H1 (cell line): ENCODE data around the gene TMEM138. TPM values are rescaled to one million over a fixed set of nuclear protein-coding genes. Genes with fewer than 3 reads are reported as not detected.

ENCODE experiments used
- CTCF ChIA-PET: fragments of 300-600 bp; sonication (Branson Sonifier 250); formaldehyde crosslinking; loops from one replicate; lab custom pipeline; 2021; ENCODE audit not compliant: partially characterized antibody; lab: Charles Lee
- POLR2A ChIA-PET: fragments of 300-600 bp; sonication (Branson Sonifier 250); formaldehyde crosslinking; loops from one replicate; lab custom pipeline; 2021; ENCODE audit warnings: inconsistent platforms; ENCODE audit not compliant: partially characterized antibody; lab: Charles Lee
- DNase-seq, 2 experiments: peaks; one replicate each; pipeline versions ENCODE4 v3.0.0 to v3.0.0-alpha.2; 2010 to 2022; ENCODE audit warnings: low spot score in 2 of 2, low read depth in 1 of 2, mixed read lengths in 1 of 2
- FAIRE-seq: peaks from 2 replicates; lab custom pipeline; 2011; peaks lifted over from hg19 to GRCh38; lab: Jason Lieb, UNC
- H2AFZ ChIP-seq: 2 replicates; pipeline ENCODE4 v1.8.1; 2012; ENCODE audit warnings: low read length, inconsistent platforms
- H2AK5ac ChIP-seq: 2 replicates; pipeline ENCODE4 v1.6.1; 2013; ENCODE audit warnings: low read depth, low read length
- H2BK120ac ChIP-seq: replicated peaks from 2 replicates; pipeline ENCODE3; 2013; ENCODE audit warnings: low read depth, low read length, inconsistent platforms
- H2BK12ac ChIP-seq: 2 replicates; pipeline ENCODE4 v1.6.1; 2013; ENCODE audit warnings: low read depth, low read length
- H2BK15ac ChIP-seq: 2 replicates; pipeline ENCODE4 v1.6.1; 2013; ENCODE audit warnings: low read length
- H2BK20ac ChIP-seq: 2 replicates; pipeline ENCODE4 v1.6.1; 2013; ENCODE audit warnings: low read length
- H2BK5ac ChIP-seq: 2 replicates; pipeline ENCODE4 v1.6.1; 2013; ENCODE audit warnings: low read depth, low read length
- H3K14ac ChIP-seq: 2 replicates; pipeline ENCODE4 v1.6.1; 2013; ENCODE audit warnings: inconsistent platforms; ENCODE audit not compliant: insufficient read length
- H3K18ac ChIP-seq: 2 replicates; pipeline ENCODE4 v1.6.1; 2013; ENCODE audit warnings: low read length; ENCODE audit errors: extremely low read depth
- H3K23ac ChIP-seq: 2 replicates; pipeline ENCODE4 v1.6.1; 2013; ENCODE audit warnings: inconsistent platforms; ENCODE audit not compliant: insufficient read length
- H3K23me2 ChIP-seq: 2 replicates; pipeline ENCODE4 v1.6.1; 2013; ENCODE audit warnings: low read depth, low read length
- H3K27ac ChIP-seq: 2 replicates; pipeline ENCODE4 v1.6.1; 2011; ENCODE audit warnings: low read depth, low read length, inconsistent platforms
- H3K27me3 ChIP-seq, 4 experiments: replicated peaks in 1 of 4; 1 replicate in 1 of 4; 2 replicates in 3 of 4; pipeline versions ENCODE4 v1.6.1 to v1.8.1; 2011 to 2013; ENCODE audit warnings: low read length in 3 of 4, mild to moderate bottlenecking in 3 of 4, inconsistent platforms in 2 of 4, mixed read lengths in 2 of 4, moderate library complexity in 1 of 4; ENCODE audit not compliant: control insufficient read depth in 3 of 4, insufficient read depth in 3 of 4; ENCODE audit errors: extremely low read depth in 1 of 4
- H3K36me3 ChIP-seq, 4 experiments: 2 replicates each; pipeline versions ENCODE4 v1.6.1 to v1.8.1; 2011 to 2013; ENCODE audit warnings: mild to moderate bottlenecking in 4 of 4, low read length in 3 of 4, moderate library complexity in 2 of 4, control low read depth in 1 of 4, inconsistent platforms in 1 of 4; ENCODE audit not compliant: insufficient read depth in 4 of 4, control insufficient read depth in 2 of 4
- H3K4ac ChIP-seq: replicated peaks from 2 replicates; pipeline ENCODE3; 2013; ENCODE audit warnings: low read length, low read depth, mixed read lengths, inconsistent platforms; ENCODE audit not compliant: insufficient read length
- H3K4me1 ChIP-seq, 4 experiments: replicated peaks in 1 of 4; 1 replicate in 1 of 4; 2 replicates in 3 of 4; pipeline versions ENCODE4 v1.6.1 to v1.8.1; 2011 to 2013; ENCODE audit warnings: low read length in 3 of 4, inconsistent platforms in 2 of 4, mixed read lengths in 1 of 4; ENCODE audit not compliant: insufficient read depth in 4 of 4, control insufficient read depth in 3 of 4
- H3K4me2 ChIP-seq, 2 experiments: 2 replicates each; pipeline versions ENCODE4 v1.6.1 to v1.8.1; 2011 to 2013; ENCODE audit warnings: low read depth in 2 of 2, low read length in 2 of 2, control low read depth in 1 of 2, inconsistent platforms in 1 of 2, mild to moderate bottlenecking in 1 of 2; ENCODE audit not compliant: insufficient read depth in 1 of 2
- H3K4me3 ChIP-seq, 4 experiments: fragments of 200-600, 300-600 bp in 1 of 4; sonication (generic), shearing (Covaris generic), sonication (Bioruptor Twin) in 1 of 4; 2 replicates each; pipeline versions ENCODE4 v1.5.1 to v1.8.1; 2011 to 2016; ENCODE audit warnings: low read length in 4 of 4, low read depth in 3 of 4, control low read depth in 2 of 4, inconsistent platforms in 2 of 4, mild to moderate bottlenecking in 2 of 4, mixed read lengths in 1 of 4, moderate library complexity in 1 of 4; ENCODE audit not compliant: insufficient read depth in 2 of 4; ENCODE audit errors: extremely low read depth in 1 of 4
- H3K56ac ChIP-seq: replicated peaks from 2 replicates; pipeline ENCODE3; 2013; ENCODE audit warnings: low read depth, mild to moderate bottlenecking, mixed read lengths, low read length, inconsistent platforms; ENCODE audit not compliant: insufficient read length
- H3K79me1 ChIP-seq: 2 replicates; pipeline ENCODE4 v1.6.1; 2013; ENCODE audit warnings: low read depth, low read length, control low read depth
- H3K79me2 ChIP-seq, 2 experiments: 2 replicates each; pipeline versions ENCODE4 v1.6.1 to v1.8.1; 2012 to 2013; ENCODE audit warnings: low read length in 2 of 2, mild to moderate bottlenecking in 2 of 2, inconsistent platforms in 1 of 2; ENCODE audit not compliant: insufficient read depth in 2 of 2, control insufficient read depth in 1 of 2
- H3K9ac ChIP-seq, 4 experiments: replicated peaks in 1 of 4; 1 replicate in 1 of 4; 2 replicates in 3 of 4; pipeline versions ENCODE4 v1.6.1 to v1.8.1; 2011 to 2013; ENCODE audit warnings: low read depth in 3 of 4, low read length in 3 of 4, control low read depth in 2 of 4, mild to moderate bottlenecking in 2 of 4, moderate library complexity in 2 of 4, inconsistent platforms in 1 of 4; ENCODE audit errors: extremely low read depth in 1 of 4
- H3K9me3 ChIP-seq, 2 experiments: 2 replicates each; pipeline versions ENCODE4 v1.6.1 to v1.8.1; 2012 to 2013; ENCODE audit warnings: mild to moderate bottlenecking in 2 of 2, moderate library complexity in 2 of 2, control low read depth in 1 of 2, inconsistent platforms in 1 of 2, low read depth in 1 of 2, low read length in 1 of 2, mixed read lengths in 1 of 2; ENCODE audit not compliant: insufficient read depth in 2 of 2
- H4K20me1 ChIP-seq, 2 experiments: replicated peaks in 1 of 2; 2 replicates each; pipeline versions ENCODE3 to v1.8.1; 2011 to 2013; ENCODE audit warnings: inconsistent platforms in 2 of 2, low read length in 2 of 2, mild to moderate bottlenecking in 1 of 2; ENCODE audit not compliant: insufficient read depth in 2 of 2, control insufficient read depth in 1 of 2
- H4K5ac ChIP-seq: 2 replicates; pipeline ENCODE4 v1.6.1; 2013; ENCODE audit warnings: low read length, low read depth, mixed read lengths, inconsistent platforms; ENCODE audit not compliant: insufficient read length
- H4K8ac ChIP-seq: 2 replicates; pipeline ENCODE4 v1.8.0; 2013; ENCODE audit warnings: mild to moderate bottlenecking, moderate library complexity, low read length, inconsistent platforms; ENCODE audit not compliant: insufficient read depth; ENCODE audit errors: extremely low read depth
- H4K91ac ChIP-seq: replicated peaks from 2 replicates; pipeline ENCODE3; 2013; ENCODE audit warnings: low read length, mixed read lengths, inconsistent platforms; ENCODE audit not compliant: insufficient read length
- BRCA1 ChIP-seq: IDR thresholded peaks from 2 replicates; pipeline ENCODE4 v1.6.1; 2012; ENCODE audit warnings: low read depth, low read length, improper control_type of control experiment
- CBX8 ChIP-seq: fragments of 300-800, 300-1000 bp; sonication (generic); IDR thresholded peaks from 2 replicates; pipeline ENCODE4 v1.7.1; 2016; ENCODE audit warnings: low read depth, low read length, borderline replicate concordance
- JUN ChIP-seq: IDR thresholded peaks from 2 replicates; pipeline ENCODE4 v1.6.1; 2011; ENCODE audit warnings: low read depth, mild to moderate bottlenecking, improper control_type of control experiment, low read length
- TAF7 ChIP-seq: optimal IDR thresholded peaks from 2 replicates; pipeline ENCODE3; 2011; ENCODE audit warnings: low read depth, mild to moderate bottlenecking, inconsistent platforms, low read length, moderate library complexity, borderline replicate concordance
- WGBS, 2 experiments: shearing (Covaris generic) in 1 of 2; methylation state at CpG; one replicate each; pipeline versions ENCODE4 v1.1.6 to v1.1.7; 2013 to 2015; ENCODE audit warnings: low lambda C conversion rate in 2 of 2, mixed read lengths in 2 of 2, inconsistent platforms in 1 of 2, low coverage in 1 of 2, missing lambda C conversion rate in 1 of 2; ENCODE audit not compliant: insufficient replicate concordance in 2 of 2, insufficient coverage in 1 of 2, insufficient read length in 1 of 2; ENCODE audit errors: extremely low coverage in 1 of 2, missing lambda C conversion rate in 1 of 2; 5-methylcytosine and 5-hydroxymethylcytosine counted together
- polyA plus RNA-seq, 7 experiments: library from polyadenylated mRNA; depleted of rRNA in 3 of 7; stranded (reverse) in 5 of 7; unstranded in 2 of 7; fragments of >200 nt in 5 of 7; fragments of 200-250 nt in 2 of 7; gene quantifications; 1 replicate in 5 of 7; 2 replicates in 1 of 7; 4 replicates in 1 of 7; pipeline versions ENCODE4 v1.2.1 to v1.2.3, GENCODE V29; 2011 to 2013; ENCODE audit warnings: missing spikeins in 2 of 7, mixed read lengths in 2 of 7
- total RNA-seq: library from RNA; stranded (reverse); fragmentation: NEBNext Ultra II Directional; extraction: Animal tissue kit (Norgen Biotek cat#: 25700); gene quantifications from 2 replicates; pipeline ENCODE4 v1.2.1, GENCODE V29; 2021

TMEM138 gene
- total and polyA plus RNA-seq, 2 of the 8 experiments (the other 6 are each of a cell fraction or from before 2014, with no cell fraction given) = 32.9 to 59.0 TPM

- Histone ChIP-seq H3K9ac (no peak overlapping the region), H2BK12ac (no peak overlapping the region), H2BK120ac (no peak overlapping the region), H3K27ac (no peak overlapping the region), H4K8ac (no peak overlapping the region), H3K4ac (no peak overlapping the region), H4K5ac (no peak overlapping the region), H3K79me2 (no peaks in the 10 kb centered on the region), H3K23ac (no peak overlapping the region), H2BK5ac (no peak overlapping the region), H4K20me1 (peaks cover 0 to 8% of the 10 kb centered on the region in 2 experiments), H3K4me2 (no peak overlapping the region), H3K23me2 (no peaks in the 10 kb centered on the region), H3K79me1 (no peaks in the 10 kb centered on the region; the same call in 1 of the 2 replicates), H4K91ac (no peak overlapping the region), H3K36me3 (peaks cover 0 to 13% (median 8%) of the 10 kb centered on the region in 4 experiments; a peak in 6 of 8 replicates), H3K14ac (no peak overlapping the region), H3K9me3 (no peaks in the 10 kb centered on the region), H3K18ac (no peak overlapping the region), H2AK5ac (no peak overlapping the region), H3K4me3 (no peak overlapping the region), H2AFZ (no peak overlapping the region), H3K27me3 (no peaks in the 10 kb centered on the region), H2BK20ac (no peak overlapping the region), H3K4me1 (no peaks in the 10 kb centered on the region), H3K56ac (no peak overlapping the region), H2BK15ac (no peak overlapping the region)
- 97% methylated on average over 8 of the region's 8 CpGs; no CpG with 5 or more reads in 1 of the 2 experiments for WGBS, 2 experiments
- DNase-seq (no peak), FAIRE-seq (no peak)
- ChIA-PET CTCF (interaction anchor here (1.5 to 7.1 kb wide), 3 partner anchors 14 to 34 kb away, joined by 3 to 80 read pairs (median 55); no protein-coding TSS in a partner anchor), POLR2A (interaction anchor here (0.9 to 39.7 kb wide), 5 partner anchors 2 to 50 kb away, joined by 3 to 1106 read pairs (median 61); partner anchors contain the start of genes CYB561A3, DDB1, TKFC and TMEM138)
- TF ChIP-seq TAF7 = no peak
- no peak for TF ChIP-seq BRCA1
- no peak for TF ChIP-seq CBX8
- TF ChIP-seq JUN = no peak
These were observed 11.4 kb upstream of the TMEM138 start for GRCh38 chr11:61350803-61351202.
